ENCODE data around the gene ZNF148.

ZNF148 gene

GRCh38 chr3:125271127-125271526 lies 104.0 kb downstream of the ZNF148 start:
- POLR2A ChIA-PET = no interaction called here
- H3K4me3 ChIP-seq (ENCODE audit: low read depth, low read length) = no peak overlapping the region
- CTCF ChIA-PET = no interaction called here
- TF ChIP-seq CTCF (IDR thresholded peaks at IDR 0.05; ENCODE audit: insufficient read depth, low read length, missing control alignments) = no peak
- no peak for DNase-seq (ENCODE audit: low read depth, low spot score)

- POLR2A ChIA-PET = no interaction called here
- CTCF ChIA-PET = no interaction called here
- TF ChIP-seq CTCF (IDR thresholded peaks at IDR 0.05; ENCODE audit: insufficient read depth, low read length, missing control alignments) = no peak
- no peak for DNase-seq (ENCODE audit: low read depth, low spot score)
- H3K4me3 ChIP-seq (ENCODE audit: low read depth, low read length) = no peak overlapping the region
Measured at GRCh38 chr3:125267460-125267859, 107.7 kb downstream of the ZNF148 start.

- ChIA-PET CTCF (no interaction called here), POLR2A (no interaction called here)
- DNase-seq (ENCODE audit: low read depth, low spot score) = no peak
Measured at GRCh38 chr3:125266971-125267370, 108.2 kb downstream of the ZNF148 start.

GRCh38 chr3:125262161-125262560 lies 113.0 kb downstream of the ZNF148 start:
- no peak overlapping the region for H3K4me3 ChIP-seq (ENCODE audit: low read depth, low read length)
- no peak for TF ChIP-seq CTCF (IDR thresholded peaks at IDR 0.05; ENCODE audit: insufficient read depth, low read length, missing control alignments)
- ChIA-PET CTCF (no interaction called here), POLR2A (no interaction called here)
- no peak for DNase-seq (ENCODE audit: low read depth, low spot score)

More at GRCh38 chr3:125266971-125267370, 108.2 kb downstream of the ZNF148 start:
- TF ChIP-seq CTCF (IDR thresholded peaks at IDR 0.05; ENCODE audit: insufficient read depth, low read length, missing control alignments) = no peak
- H3K4me3 ChIP-seq (ENCODE audit: low read depth, low read length) = no peak overlapping the region

GRCh38 chr3:125261031-125261430 lies 114.1 kb downstream of the ZNF148 start:
- ChIA-PET CTCF (interaction anchor here (0.6 to 0.8 kb wide), 2 partner anchors 57 to 333 kb away, joined by 3 read pairs; no protein-coding TSS in a partner anchor), POLR2A (no interaction called here)
- TF ChIP-seq CTCF (IDR thresholded peaks at IDR 0.05; ENCODE audit: insufficient read depth, low read length, missing control alignments) = no peak

GRCh38 chr3:125260158-125260557 lies 115.0 kb downstream of the ZNF148 start:
- CTCF ChIA-PET = no interaction called here
- no peak for TF ChIP-seq CTCF (IDR thresholded peaks at IDR 0.05; ENCODE audit: insufficient read depth, low read length, missing control alignments)
- no peak for DNase-seq (ENCODE audit: low read depth, low spot score)
- no peak overlapping the region for H3K4me3 ChIP-seq (ENCODE audit: low read depth, low read length)
- POLR2A ChIA-PET = no interaction called here

More at GRCh38 chr3:125261031-125261430, 114.1 kb downstream of the ZNF148 start:
- H3K4me3 ChIP-seq (ENCODE audit: low read depth, low read length) = no peak overlapping the region
- no peak for DNase-seq (ENCODE audit: low read depth, low spot score)
